ENCODE results near the gene FAM169A.
A peak's percentile ranks its signal among the peaks of the same experiment; 100 is the strongest.
"Not testable (repeated sequence)": the region's sequence is repeated elsewhere in the genome, so short reads cannot be mapped to it uniquely, and the experiment has no call there.

The FAM169A gene

GRCh38 chr5:74791669-74792068 is 74.5 kb downstream of the FAM169A start:
- not testable (repeated sequence) for DNase-seq

DNA sequence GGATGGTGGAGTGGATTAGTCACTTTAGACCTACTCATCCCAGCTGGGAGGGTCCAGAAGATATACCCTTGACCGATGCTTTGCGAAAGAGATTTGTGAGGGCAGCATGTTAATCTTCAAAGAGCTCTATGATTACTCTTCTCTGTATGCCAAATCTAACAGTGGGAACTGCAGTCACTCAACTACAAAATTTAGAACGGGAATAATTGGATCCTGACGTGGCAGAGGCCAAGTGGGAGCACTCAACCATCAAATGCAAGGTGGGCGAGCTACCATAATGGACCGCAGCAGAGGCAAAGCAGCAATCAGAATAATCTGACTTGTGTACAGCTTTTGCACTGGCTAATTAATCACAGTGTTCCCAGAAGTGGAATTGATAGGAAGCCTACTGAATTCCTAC is 78.8 kb downstream of the FAM169A start:
- DNase-seq = no peak

DNA sequence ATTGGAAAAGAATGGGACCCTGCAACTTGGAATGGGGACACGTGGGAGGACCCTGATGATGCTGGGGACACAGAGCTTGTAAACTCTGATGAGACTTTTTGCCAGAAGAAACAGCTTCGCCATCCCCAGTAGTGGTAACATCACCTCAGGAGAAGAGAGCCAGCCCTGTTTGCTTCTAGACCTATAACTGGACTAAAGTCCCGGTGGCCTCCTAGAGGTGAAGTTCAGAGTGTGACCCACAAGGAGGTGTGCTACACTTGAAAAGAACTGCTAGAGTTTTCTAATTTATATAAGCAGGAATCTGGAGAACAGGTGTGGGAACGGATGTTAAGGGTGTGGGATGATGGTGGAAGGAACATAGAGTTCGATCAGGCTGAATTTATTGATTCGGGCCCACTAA is 79.3 kb downstream of the FAM169A start:
- DNase-seq = no peak

DNA sequence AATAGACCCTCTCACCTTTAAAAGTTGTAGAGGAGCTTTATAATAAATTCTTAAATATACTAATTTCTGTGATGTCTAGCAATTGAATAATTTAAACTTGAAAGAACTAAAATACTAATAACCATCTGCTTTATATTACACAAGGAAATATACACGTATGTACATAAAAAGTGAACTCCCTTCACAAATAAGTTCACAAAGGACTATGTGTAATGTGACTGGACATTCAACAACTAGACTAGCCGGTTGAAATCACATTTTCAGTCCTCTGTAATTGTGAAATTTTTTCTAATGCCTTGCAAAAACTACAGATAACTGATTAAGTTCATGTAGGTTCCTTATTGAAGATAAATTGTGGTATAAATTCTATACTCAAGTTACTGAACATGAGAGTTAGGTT is 87.6 kb downstream of the FAM169A start:
- no peak for DNase-seq

GRCh38 chr5:74772359-74772758 is 93.8 kb downstream of the FAM169A start:
- no peak for DNase-seq

DNA sequence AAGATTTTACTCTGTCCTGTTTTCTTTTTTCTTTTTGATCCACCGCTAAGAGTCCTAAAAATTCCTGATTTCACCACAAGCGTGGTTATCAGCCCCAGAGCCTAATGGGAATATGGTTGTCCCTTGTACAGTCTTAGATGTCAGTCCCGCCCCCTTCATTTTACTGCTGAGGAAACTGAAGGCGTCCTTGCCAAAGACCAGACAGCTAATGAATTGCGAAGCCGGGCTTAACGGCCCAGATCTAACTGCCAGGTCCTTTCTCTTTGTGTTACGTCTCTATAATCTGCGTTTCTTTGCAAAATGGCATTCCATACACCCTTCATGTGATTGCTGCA is 98.6 kb downstream of the FAM169A start:
- peak; percentile 31 for DNase-seq

- peak; percentile 94 for DNase-seq
These were observed 99.2 kb downstream of the FAM169A start, which contains the start of the genes GFM2 and NSA2 for GRCh38 chr5:74766849-74767578. Gene GFM2 (minus strand): TSS chr5:74767117. CDS start chr5:74763742, 3,375 bp downstream. Gene NSA2 (plus strand): TSS chr5:74767249. CDS start chr5:74767361, 112 bp downstream.

DNA sequence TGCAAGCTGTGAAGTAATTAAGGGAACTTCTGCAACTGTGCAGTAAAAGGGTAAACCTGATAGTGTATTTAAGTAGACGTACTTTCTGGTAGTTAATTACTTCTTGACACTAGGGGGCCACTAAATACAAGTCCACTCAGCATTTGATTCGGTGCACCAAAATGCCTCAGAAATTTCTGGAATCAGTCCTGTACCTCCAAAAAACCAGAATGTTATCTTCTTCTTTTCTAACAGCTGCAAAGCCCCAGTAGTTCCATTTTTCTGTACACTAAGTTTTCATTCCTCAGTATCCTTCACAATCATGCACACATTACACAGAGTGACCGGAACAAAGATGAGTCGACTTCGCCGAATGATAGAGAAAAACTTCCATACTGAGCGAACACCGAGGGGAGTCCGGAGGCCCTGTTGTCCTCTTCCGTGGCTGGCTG is 99.8 kb downstream of the FAM169A start:
- peak; percentile 48 for DNase-seq

GRCh38 chr5:74765929-74766328 is 100.3 kb downstream of the FAM169A start:
- DNase-seq = no peak

DNA sequence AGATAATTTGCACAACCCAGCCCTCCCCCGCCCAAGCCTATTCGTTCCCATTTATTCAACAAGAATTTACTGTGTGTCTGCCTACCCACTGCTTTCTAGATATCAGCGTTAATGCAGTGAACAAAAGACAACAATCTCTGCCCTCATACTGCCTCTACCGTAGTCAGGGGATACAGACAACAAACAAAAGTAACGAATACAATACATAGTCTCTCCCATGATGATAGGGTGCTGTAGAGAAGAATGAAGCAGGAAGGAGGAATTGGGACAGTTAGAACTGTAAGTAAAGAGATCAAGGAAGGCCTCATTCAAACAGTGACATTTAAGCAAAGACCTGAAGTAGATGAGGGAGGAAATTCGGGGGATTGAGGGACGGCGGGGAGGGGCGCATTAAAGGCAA is 101.0 kb downstream of the FAM169A start:
- no peak for DNase-seq

DNA sequence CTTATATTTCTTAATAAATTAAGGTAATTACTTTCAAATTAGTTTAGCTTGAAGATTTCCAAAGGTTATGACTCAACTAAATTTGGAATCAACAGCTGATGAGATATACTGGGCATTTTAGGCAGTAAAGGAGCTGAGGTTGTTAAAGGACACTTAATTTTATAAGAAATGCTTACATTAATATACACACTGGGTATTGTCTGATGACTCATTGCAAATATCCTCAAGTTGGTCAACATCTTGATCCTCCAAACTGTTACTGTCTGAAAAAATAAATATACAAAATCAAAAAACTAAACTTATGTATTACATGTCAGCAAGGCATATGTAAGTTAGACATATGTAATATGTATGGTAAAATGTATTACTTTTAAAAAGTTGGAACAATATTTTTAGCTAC is 102.7 kb downstream of the FAM169A start:
- DNase-seq = no peak

DNA sequence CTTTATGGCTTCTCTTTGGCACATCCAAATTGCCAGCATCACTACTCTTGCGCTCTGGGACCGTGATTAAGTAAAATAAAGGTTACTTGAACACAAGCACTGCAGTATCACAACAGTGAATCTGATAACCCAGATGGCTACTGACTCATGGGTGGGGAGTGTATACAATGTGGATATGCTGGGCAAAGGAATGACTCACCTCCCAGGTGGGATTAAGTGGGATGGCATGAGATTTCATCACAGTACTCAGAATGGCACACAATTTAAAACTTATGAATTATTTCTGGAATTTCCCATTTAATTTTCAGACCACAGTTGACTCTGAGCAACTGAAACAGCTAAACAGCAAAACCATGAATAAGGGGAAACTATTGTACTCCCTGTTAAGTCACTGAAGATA is 103.6 kb downstream of the FAM169A start:
- no peak for DNase-seq

GRCh38 chr5:74761241-74761640 is 104.9 kb downstream of the FAM169A start:
- no peak for DNase-seq

GRCh38 chr5:74748742-74749141 is 117.4 kb downstream of the FAM169A start:
- DNase-seq = not testable (repeated sequence)

DNA sequence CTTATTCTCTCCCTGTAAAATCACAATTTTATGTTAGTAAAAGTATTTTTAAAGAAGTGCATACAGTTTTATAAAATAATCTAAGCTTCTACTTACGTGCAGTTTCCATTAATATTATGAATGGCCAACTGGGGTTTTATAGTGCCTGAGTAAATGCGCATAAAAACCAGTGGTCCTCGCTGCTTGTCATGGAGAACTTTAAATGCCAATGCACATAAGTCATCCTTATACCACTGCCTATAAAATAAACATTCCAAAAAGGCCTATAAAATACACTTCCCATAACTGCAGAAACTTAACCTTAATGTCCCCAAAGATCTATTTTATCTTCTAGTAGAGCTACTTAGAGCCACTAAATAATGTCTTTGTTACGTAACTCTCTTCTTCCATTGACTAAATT is 127.8 kb downstream of the FAM169A start:
- DNase-seq = no peak

GRCh38 chr5:74736759-74737158 is 129.4 kb downstream of the FAM169A start:
- no peak for DNase-seq

All from CD4-positive, alpha-beta T cell treated with Interleukin-12 subunit alpha and Interleukin-12 subunit beta, for 1 hour (primary cell).